Measurements from ENCODE around the gene CXCL1.

The CXCL1 gene

GRCh38 chr4:73869130-73870055 lies at the start of gene CXCL1:
CXCL1 (plus strand) TSS chr4:73869393; CDS start chr4:73869471, 78 bp downstream.
- DNase-seq (ENCODE audit: low read depth): no peak

- no peak for DNase-seq (ENCODE audit: low read depth)
Observed at GRCh38 chr4:73821325-73821724, 47.9 kb upstream of the CXCL1 start.

GRCh38 chr4:73822389-73822788 lies 46.8 kb upstream of the CXCL1 start:
- no peak for DNase-seq (ENCODE audit: low read depth)

- no peak for DNase-seq (ENCODE audit: low read depth)
Observed at GRCh38 chr4:73822812-73823504, 46.2 kb upstream of the CXCL1 start.

GRCh38 chr4:73823760-73824159 lies 45.4 kb upstream of the CXCL1 start:
- no peak for DNase-seq (ENCODE audit: low read depth)

- no peak for DNase-seq (ENCODE audit: low read depth)
Observed at GRCh38 chr4:73828956-73829355, 40.2 kb upstream of the CXCL1 start.

- DNase-seq (ENCODE audit: low read depth): no peak
Observed at GRCh38 chr4:73831569-73831968, 37.6 kb upstream of the CXCL1 start.

GRCh38 chr4:73832651-73833237 lies 36.4 kb upstream of the CXCL1 start:
- no peak for DNase-seq (ENCODE audit: low read depth)

GRCh38 chr4:73836373-73837279 lies 32.6 kb upstream of the CXCL1 start, which contains the start of gene CXCL6:
CXCL6 (plus strand) TSS chr4:73836678; CDS start chr4:73836751, 73 bp downstream.
- DNase-seq (ENCODE audit: low read depth): no peak

- no peak for DNase-seq (ENCODE audit: low read depth)
Observed at GRCh38 chr4:73839071-73839470, 30.1 kb upstream of the CXCL1 start.

GRCh38 chr4:73839715-73840114 lies 29.5 kb upstream of the CXCL1 start:
- DNase-seq (ENCODE audit: low read depth): no peak

- DNase-seq (ENCODE audit: low read depth): no peak
Observed at GRCh38 chr4:73841243-73841925, 27.8 kb upstream of the CXCL1 start.

- DNase-seq (ENCODE audit: low read depth): no peak
Observed at GRCh38 chr4:73842696-73843095, 26.5 kb upstream of the CXCL1 start.

- no peak for DNase-seq (ENCODE audit: low read depth)
Observed at GRCh38 chr4:73843369-73843768, 25.8 kb upstream of the CXCL1 start.

- DNase-seq (ENCODE audit: low read depth): no peak
Observed at GRCh38 chr4:73844345-73844744, 24.8 kb upstream of the CXCL1 start.

- no peak for DNase-seq (ENCODE audit: low read depth)
Observed at GRCh38 chr4:73844806-73845205, 24.4 kb upstream of the CXCL1 start.

GRCh38 chr4:73847526-73848182 lies 21.5 kb upstream of the CXCL1 start:
- DNase-seq (ENCODE audit: low read depth): no peak

- DNase-seq (ENCODE audit: low read depth): no peak
Observed at GRCh38 chr4:73848183-73848777, 20.9 kb upstream of the CXCL1 start.

- DNase-seq (ENCODE audit: low read depth): no peak
Observed at GRCh38 chr4:73850261-73850970, 18.8 kb upstream of the CXCL1 start.
